ENCODE data around the gene ADD3.
A peak's percentile ranks its signal among the peaks of the same experiment; 100 is the strongest.

ADD3 gene

DNA sequence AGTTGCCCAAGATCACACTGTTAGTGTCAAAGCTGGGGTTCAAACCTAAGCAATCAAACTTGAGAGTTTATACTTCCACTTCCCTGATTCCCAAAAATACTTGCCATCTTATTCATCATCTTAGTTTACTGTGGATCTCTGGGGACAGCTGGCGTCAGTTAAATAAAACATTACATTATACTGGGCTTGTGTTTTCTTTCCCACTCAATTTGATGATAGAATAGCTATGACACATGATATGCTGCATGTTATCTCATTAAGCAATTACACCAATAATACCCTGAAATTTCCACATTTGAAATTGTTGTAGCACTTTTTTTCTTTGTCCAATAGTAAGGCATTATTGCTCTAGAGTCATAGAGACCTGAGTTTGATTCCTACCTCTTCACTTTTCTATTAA lies 136.7 kb downstream of the ADD3 start:
- no peak for DNase-seq (ENCODE audit: low read depth, low spot score)

DNA sequence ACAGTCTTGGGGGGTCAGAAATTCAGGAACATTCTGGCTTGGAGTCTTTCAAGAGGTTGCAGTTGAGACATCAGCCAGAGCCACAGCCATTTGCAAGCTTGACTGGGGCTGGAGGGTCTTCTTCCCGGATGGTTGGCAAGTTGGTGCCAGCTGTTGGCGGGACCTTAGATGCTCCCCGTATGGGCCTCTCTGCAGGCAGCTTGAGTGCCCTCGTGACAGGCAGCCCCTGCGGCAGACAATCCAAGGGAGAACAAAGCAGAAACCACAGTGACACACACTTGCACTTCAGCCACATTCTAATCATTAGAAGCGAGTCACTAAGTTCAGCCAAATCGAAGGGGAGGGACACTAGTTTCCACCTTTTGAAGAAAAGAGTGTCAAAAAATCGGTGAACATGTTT lies 140.2 kb downstream of the ADD3 start:
- DNase-seq (ENCODE audit: low read depth, low spot score): no peak

DNA sequence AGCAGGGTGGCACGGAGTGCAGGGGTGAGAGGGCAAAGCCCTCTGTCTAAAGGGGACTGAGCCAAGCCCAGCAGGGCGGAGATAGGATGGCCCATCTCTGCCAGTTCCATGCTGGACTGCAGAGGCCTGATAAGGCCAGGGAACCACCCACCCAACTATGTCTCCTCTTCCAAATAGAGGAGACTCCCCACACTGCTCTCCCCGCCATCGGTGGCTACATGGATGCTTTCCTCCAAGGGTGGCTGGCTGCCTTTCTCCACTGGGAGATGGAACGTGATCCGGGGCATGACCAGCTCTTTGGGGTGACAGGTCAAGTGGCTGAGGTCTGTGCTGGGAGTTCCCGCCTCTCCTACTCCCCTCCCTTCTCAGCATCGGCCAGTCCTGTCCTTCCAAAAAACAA lies 141.5 kb downstream of the ADD3 start:
- DNase-seq (ENCODE audit: low read depth, low spot score): no peak

DNA sequence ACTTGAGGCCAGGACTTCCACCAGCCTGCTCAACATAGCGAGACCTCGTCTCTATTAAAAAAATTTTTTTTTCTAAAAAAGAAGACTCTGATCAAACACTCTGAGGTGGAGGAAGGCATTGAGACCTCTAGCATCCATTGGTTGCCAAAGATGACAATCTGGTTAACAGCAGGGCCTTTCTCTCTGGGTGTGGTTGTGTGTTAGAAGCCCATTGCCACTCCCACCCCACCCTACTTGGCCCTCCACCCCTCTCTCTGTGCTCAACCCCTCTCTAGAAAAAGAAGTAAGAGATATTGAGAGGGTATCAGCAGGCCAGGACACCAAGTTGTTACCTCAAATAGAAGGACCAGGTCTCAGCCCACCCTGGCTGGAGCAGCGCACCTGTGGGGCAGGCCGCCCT lies 142.3 kb downstream of the ADD3 start:
- no peak for DNase-seq (ENCODE audit: low read depth, low spot score)

DNA sequence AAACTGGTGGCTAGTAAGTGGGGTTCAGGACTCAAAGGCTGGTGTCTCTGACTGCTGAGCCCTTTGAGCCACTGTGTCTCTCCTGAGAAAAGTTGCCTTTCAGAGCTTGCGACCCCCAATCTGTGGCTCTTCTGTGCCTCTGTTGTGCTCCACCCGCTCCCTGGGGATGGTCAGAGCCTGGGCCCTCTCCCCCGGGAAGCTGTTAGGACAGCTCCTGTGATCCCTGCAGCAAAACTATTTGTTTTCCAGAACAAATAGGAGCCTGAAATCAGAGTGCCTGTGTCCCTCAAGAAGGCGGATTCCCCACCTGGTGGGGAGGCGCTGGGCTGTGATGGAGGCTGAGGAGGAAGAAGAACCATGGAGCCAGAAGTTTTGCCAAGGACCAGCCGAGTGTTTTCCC lies 143.2 kb downstream of the ADD3 start:
- no peak for DNase-seq (ENCODE audit: low read depth, low spot score)

DNA sequence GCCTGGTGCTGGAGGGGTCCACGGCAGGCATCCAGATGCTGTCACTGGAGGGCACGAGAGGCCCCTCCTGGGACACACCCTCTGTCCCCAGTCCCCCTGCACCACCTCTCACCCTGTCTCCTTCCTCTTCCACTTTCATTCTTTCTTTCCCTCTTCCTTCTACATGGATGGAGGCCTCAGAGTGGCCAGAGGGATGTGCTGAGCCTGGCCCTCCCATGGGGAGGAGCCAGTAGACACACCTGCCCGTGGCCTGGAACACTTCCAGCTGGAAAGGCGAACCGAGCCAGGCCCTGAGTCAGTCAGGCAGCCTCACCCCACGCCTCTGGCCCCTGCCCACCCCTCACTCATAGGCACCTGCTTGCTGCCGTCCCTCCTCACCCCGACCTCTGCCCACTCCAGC lies 143.7 kb downstream of the ADD3 start:
- DNase-seq (ENCODE audit: low read depth, low spot score): no peak

DNA sequence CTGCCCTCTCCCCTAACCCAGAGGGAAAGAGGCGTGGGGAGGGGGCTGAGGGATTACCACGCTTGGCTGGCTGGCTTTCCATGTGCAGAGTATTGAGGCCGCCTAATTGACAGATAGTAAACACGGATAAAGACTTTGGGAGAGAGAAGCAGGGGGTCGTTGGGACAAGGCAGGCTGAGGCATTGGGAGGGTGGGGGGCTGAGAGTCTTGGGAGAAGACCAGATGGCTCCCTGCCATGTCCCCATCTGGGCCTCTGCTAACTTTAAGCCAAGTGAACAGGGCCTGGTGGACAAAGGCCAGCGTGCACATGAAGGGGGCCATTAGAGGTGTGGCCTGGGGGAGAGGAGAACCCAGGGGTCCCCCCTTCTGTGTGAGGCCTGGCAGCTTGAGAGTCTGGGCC lies 144.2 kb downstream of the ADD3 start:
- no peak for DNase-seq (ENCODE audit: low read depth, low spot score)

DNA sequence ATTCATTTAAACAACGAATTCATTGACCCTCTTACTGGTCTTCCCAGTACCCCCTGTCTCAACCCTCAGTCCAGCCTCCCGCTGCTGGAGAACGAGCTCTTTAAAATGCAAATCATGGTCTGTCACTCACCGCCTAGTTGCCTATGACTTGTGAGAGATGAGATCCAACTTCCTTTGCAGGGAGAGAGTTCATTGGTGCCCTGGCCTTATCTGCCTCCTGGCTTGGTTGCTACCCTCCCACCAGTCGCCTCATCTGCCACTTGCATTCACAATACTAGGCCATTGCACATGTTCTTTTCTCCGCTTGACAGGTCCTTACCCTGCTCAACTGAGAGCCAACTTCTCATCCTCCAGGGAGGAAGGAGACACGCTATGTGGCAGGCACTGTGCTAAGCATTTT lies 145.6 kb downstream of the ADD3 start:
- DNase-seq (ENCODE audit: low read depth, low spot score): no peak

DNA sequence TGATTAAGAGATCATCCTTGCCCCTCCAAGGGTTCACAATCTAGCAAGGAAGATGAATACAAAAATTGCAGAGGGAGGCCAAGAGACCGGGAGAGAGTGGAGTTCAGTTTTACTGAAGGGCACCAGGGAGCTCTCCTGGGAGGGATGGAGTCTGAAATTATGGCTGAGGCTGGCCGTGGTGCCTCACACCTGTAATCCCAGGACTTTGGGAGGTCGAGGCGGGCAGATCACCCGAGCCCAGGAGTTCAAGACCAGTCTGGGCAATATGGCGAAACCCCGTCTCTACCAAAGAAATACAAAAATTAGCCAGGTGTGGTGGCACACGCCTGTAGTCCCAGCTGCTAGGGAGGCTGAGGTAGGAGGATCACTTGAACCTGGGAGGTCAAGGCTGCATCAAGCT lies 148.3 kb downstream of the ADD3 start:
- DNase-seq (ENCODE audit: low read depth, low spot score): no peak

DNA sequence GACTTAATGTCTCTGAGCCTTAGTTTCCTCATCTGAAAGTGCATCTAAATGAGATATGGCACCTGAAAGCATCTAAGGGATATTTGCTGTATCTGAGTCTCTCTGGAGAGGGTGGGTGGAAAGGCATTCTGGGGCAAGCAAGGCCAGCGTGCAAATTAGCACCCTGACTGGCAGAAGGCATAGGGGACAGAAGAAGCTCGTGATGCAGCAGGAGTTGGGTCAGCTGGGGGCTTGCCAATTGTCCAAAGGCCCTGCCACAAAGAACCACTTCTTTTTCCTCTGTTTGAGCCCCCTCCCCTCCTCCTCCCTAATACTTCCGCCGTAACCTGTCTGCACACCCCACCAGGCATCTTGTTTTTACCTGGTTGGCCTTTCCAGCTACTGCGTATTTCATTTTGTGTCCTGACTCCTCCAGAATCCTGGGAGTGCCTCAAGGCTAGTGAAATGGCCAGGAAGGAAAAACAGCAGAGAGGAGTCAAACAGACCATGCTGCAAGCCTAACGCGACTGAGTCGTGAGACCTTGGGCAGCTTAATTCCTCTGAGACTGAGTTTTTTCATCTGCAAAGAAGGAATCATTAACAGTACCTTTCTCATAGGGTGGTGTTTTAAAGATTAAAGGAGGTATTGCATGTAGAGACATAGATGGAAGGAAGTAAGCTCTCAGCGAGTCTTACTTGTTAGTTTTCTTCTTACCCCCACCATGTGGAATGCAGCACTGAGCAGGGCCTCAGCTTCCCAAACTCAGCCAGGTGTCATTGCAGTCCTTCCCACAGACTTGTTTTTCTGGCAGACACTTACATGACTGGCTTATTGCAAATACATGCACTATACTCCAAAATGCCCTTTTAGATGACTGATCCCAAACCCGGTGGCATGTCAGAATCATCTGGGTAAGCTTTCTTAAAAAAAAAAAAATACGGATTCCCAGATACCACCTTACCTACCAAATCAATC lies 150.5 kb downstream of the ADD3 start:
- peak; percentile 88 for DNase-seq (ENCODE audit: low read depth, low spot score)

DNA sequence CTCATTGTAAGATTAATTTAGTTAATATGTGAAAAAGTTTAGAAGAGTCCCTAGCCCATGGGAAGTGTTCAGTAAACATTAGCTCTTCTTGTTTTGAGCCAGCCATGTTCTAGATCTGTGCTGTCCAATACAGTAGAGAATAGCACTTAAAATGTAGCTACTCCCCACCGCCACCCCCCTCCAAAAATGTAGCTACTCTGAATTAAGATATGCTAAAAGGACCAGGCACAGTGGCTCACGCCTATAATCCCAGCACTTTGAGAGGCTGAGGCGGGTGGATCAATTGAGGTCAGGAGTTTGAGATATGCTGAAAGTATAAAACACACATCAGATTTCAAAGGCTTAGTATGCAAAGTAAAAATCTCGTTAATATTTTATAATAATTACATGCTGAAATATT lies 152.3 kb downstream of the ADD3 start:
- DNase-seq (ENCODE audit: low read depth, low spot score): no peak

DNA sequence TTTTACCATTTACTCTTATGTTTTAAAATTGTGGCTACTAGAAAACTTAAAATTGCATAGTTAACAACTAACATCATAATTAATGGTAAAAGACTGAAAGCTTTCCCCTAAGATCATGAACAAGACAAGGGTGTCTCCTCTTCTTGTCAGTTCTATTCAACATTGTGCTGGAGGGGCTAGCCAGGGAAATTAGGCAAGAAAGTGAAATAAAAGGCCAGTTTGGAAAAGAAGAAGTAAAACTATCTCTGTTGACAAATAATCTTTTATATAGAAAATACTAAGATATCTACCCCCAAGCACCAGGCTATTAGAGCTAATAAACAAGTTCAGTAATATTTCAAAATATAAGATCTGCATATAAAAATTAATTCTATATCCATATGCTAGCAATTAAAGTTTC lies 152.7 kb downstream of the ADD3 start:
- no peak for DNase-seq (ENCODE audit: low read depth, low spot score)

DNA sequence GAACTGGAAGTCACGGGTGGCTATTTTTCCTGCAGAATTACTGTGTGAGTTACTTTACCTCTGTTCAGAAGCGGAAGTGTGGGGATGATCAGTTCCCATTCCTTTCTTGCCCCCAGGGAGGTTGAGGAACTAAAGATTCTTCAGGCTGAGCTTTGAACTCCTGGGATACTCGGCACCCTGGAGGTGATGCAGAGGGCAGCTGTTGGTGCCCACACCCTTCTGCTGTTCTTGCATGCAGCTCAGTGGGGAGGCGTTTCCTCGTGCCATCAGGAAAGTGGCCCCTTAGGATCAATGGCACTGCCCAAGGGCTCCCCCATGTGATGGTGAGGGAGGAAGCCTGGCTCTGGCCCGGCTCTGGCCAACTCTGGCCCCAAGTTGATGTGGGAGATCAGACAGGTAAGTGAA lies 155.0 kb downstream of the ADD3 start:
- peak; percentile 53 for DNase-seq (ENCODE audit: low read depth, low spot score)

DNA sequence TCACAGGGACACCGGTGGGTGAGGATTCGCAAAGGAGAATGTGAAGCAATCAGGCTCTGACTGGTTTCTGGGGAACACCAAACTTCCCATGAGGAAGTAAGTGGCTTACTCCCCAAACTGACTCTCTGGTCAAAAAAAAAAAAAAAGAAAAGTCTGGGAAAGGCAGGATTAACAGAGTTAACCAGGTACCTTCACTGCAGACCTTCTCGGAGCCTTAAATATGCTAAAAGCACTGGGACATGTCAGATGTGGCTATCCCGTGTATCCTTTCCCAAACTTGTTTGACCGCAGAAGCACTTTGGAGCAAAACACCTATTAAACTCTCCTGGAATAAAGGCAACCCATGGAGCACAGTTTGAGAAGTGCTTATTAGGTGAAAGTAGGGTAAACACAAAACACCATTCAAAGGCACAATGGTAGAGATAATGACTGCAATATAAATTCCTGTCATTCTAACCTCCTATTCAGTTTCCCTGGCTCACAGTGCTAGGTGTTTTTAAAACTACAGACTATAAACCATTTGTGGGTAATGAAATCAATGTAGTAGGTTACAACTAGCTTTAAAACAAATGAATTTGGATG lies 155.5 kb downstream of the ADD3 start:
- peak; percentile 78 for DNase-seq (ENCODE audit: low read depth, low spot score)

DNA sequence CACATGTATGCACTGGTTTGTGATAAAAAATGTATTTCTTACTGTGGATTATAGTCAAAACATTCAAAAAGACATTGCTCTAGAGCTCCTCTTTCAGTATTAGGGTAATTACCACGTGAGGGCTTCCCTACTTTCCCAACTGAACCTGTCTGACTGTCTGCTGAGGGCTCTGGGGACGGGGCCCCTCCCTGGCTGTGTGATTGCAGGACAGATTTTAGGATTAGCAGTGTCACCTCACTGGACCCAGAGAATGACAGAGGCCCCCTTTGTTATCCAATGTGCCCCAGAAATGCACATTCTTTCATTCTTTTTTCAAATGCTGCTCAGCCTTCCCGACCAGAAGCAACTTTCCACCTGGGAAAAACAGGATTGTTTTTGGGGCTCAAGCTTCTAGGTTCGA lies 156.1 kb downstream of the ADD3 start:
- DNase-seq (ENCODE audit: low read depth, low spot score): no peak

DNA sequence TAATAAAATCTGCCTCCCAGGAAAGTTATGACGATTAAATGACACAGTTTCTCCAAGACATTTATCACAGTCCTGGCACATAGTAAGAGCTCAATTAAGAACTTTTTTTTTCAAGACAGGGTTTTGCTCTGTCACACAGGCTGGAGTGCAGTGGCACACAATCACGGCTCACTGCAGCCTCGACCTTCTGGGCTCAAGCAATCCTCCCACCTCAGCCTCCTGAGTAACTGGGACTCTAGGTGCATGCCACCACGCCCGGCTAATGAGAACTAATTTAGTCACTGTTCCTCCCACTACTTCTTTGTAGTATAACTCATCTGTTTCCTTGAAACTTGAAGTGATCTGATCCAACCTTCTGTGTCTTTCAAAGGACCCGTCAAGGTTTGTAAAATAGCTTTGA lies 157.5 kb downstream of the ADD3 start:
- DNase-seq (ENCODE audit: low read depth, low spot score): no peak

DNA sequence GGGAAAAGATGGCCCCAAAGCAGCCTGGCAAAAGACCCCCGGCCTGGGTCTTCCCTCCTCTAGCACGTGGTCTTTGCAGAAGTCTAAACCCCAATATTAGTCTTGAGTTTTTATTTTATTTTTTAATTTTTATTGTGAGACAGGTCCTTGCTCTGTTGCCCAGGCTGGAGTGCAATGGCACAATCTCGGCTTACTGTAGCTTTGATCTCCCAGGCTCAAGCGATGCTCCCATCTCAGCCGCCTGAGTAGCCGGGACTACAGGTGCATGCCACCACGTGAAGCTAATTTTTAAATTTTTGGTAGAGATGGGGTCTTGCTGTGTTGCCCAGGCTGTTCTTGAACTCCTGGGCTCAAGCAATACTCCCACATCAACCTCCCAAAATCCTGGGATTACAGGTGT lies 159.4 kb downstream of the ADD3 start:
- no peak for DNase-seq (ENCODE audit: low read depth, low spot score)

DNA sequence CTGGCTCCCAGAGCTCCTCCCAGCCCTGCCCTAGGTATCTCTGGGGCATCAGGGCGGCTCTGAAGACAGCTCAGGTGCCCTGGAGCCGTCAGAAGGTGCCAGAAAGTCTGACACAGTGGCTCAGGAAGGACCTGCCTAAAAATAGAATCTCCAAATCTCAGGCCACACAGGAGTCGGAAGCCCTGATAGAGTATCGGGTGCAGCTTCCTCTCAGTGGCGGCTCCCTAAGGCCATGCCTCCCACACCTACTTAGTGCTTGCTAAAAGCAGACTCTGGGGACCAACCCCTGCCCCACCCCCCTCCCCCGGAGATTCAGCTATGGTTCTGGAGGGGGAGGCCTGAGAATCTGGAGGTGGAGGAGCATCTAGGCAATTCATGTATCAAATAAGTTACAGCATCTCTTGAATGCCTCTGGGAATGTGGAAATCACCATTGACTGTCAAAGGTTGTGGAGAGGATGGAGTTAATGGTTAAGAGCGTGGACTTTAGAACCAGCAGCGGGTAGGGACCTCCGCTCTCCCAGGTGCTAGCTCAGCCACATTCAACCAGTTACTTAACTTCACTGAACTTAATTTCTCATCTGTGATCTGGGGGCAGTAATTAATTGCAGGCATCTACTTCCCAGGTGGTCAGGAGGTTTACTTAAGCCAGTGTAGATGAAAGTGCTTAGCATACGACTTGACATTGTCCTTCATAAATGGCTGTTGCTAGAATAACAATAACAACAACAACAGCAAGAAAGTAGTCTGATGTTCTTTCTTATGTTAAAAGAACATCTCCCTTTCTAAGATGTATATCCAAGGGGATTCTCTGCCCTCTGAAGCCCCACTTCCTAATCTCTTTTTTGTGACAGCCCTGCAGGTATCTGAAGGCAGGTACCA lies 161.1 kb downstream of the ADD3 start:
- no peak for DNase-seq (ENCODE audit: low read depth, low spot score)

DNA sequence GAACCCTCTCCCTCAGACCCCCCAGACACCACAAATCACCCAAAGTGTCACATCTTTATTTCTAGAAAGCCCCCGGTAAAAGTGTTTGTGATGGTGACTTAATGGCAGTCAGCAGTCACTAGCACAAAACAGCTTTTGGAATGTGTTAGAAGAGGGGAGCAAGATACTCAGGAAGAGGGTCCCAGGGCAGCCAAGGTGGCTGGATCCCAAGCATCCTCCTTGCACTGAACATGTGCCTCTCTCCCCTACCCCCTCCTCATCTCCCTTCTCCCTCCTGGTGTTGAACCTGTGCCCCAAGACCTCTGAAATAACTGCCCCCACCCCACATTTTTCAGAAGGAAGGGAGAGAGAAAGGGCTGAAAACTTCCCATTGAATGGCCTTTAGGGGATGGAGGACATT lies 161.8 kb downstream of the ADD3 start:
- no peak for DNase-seq (ENCODE audit: low read depth, low spot score)

DNA sequence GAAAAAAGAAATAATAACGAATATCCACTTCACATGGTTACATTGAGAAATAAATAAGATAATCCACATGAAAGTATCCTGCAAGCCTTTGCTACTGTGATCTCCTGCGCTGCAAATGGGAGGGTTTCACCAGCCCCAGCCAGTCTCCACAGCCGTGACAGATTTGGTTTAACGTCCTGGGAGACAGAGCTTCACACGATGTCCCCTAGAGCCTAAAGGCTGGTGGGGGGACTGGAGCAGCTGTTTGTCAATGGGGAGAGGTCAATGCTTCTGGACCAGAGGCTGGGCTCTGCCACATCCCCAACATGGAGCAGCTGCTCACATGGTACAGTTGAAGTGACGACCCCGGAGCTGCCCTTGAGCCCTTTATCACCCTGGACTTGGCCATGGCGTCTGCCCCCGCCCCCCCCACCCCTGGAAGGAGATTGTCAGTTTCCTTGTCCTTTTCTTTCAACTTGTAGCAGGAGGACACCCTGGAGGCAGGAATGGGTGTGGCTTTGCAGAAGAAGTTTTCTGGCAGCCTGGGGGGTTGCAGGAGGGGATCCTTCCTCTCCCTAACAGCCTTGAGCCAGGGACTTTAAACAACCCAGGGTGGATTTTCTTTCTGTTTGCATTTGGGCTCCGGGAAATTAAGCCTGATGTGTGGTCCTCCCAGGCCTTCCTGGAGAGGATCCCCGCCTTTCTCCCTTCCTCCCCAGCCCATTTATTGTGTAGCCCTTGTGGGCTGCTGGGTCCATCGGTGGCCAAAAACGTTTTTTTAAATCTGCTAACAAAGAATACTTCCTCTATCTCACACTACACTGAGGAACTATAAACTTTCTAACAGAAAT lies 162.6 kb downstream of the ADD3 start:
- DNase-seq (ENCODE audit: low read depth, low spot score): peak; percentile 74

DNA sequence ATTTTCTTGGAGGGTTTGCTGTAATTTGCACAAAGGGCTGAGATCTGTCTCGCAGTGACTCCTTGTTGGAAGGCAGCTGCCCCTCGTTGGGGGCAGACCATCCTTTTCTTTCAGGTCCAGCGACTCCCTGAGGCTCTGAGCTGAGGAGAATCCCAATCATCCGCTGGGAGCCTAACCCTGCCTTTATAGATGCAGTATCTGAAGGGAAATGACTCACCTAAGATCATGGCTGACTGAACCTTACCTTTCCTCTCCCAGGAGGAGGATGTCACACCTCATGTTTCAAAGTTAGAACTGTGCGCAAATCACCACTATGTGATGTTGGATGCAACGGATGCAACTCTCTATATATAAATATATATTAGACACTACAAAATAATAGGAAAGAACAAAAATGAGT lies 163.2 kb downstream of the ADD3 start:
- no peak for DNase-seq (ENCODE audit: low read depth, low spot score)

DNA sequence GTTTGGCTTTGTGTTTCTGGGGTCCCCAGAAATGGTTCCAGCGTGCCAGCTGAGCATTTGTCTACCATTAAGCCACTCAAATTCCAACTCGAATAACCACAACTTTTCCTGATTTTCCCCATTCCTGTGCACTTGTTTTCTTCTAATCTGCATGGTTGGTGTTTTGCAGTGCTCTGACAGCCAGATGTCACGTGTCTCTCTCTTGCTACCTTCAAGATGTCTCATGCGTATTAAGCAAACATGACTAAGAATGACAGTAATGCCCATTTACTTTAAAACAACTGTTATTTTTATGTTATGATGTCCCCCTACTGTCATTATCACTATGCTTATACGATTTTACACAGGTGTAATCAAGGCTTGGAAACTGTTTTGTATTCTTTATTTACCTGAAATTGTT lies 164.4 kb downstream of the ADD3 start:
- no peak for DNase-seq (ENCODE audit: low read depth, low spot score)
